GM21381 (cell line): Measurements from ENCODE around the gene DNAH10.
A peak's percentile ranks its signal among the peaks of the same experiment; 100 is the strongest.

ENCODE experiments used
- ATAC-seq: cut with Tn5 transposase; IDR thresholded peaks from one replicate; pipeline ENCODE4 v1.9.1; 2021; ENCODE audit warnings: mild to moderate bottlenecking, moderate library complexity; ENCODE audit not compliant: unreplicated experiment

DNAH10 gene

GRCh38 chr12:123960029-123960735 lies 198.1 kb downstream of the DNAH10 start:
- no peak for ATAC-seq

- ATAC-seq: no peak
Measured at GRCh38 chr12:123960856-123961255, 198.8 kb downstream of the DNAH10 start.

- no peak for ATAC-seq
Measured at GRCh38 chr12:123961585-123962345, 199.7 kb downstream of the DNAH10 start.

- no peak for ATAC-seq
Measured at GRCh38 chr12:123962513-123962912, 200.4 kb downstream of the DNAH10 start.

GRCh38 chr12:123963821-123964220 lies 201.7 kb downstream of the DNAH10 start:
- no peak for ATAC-seq

- ATAC-seq: no peak
Measured at GRCh38 chr12:123965382-123965781, 203.3 kb downstream of the DNAH10 start.

- ATAC-seq: no peak
Measured at GRCh38 chr12:123966596-123966995, 204.5 kb downstream of the DNAH10 start.

GRCh38 chr12:123967121-123967586 lies 205.1 kb downstream of the DNAH10 start:
- no peak for ATAC-seq

- no peak for ATAC-seq
Measured at GRCh38 chr12:123971449-123971769, 209.3 kb downstream of the DNAH10 start.

- ATAC-seq: peak; percentile 7
Measured at GRCh38 chr12:123971770-123972456, 209.8 kb downstream of the DNAH10 start.

GRCh38 chr12:123972457-123973401 lies 210.6 kb downstream of the DNAH10 start, which contains the start of the genes CCDC92 and ZNF664:
CCDC92 (minus strand) TSS chr12:123972831; CDS start chr12:123944305, 28,526 bp downstream.
ZNF664 (plus strand) TSS chr12:123973215; CDS start chr12:124012145, 38,930 bp downstream.
- peak; percentile 75 for ATAC-seq

- peak; percentile 15 for ATAC-seq
Measured at GRCh38 chr12:123973552-123974341, 211.6 kb downstream of the DNAH10 start.

- ATAC-seq: no peak
Measured at GRCh38 chr12:123976227-123976826, 214.2 kb downstream of the DNAH10 start.

- no peak for ATAC-seq
Measured at GRCh38 chr12:123979566-123979965, 217.5 kb downstream of the DNAH10 start.

GRCh38 chr12:123982269-123982668 lies 220.2 kb downstream of the DNAH10 start:
- no peak for ATAC-seq

GRCh38 chr12:123983822-123984485 lies 221.9 kb downstream of the DNAH10 start:
- no peak for ATAC-seq

GRCh38 chr12:123984903-123985302 lies 222.8 kb downstream of the DNAH10 start:
- ATAC-seq: no peak
